Neutrophil (primary cell): ENCODE measurements around the gene COL18A1.

Experiments
- H3K27ac ChIP-seq: fragments of 200-600 bp; sonication (generic); 2 replicates; pipeline ENCODE4 v1.5.1; 2016; ENCODE audit warnings: mild to moderate bottlenecking, moderate library complexity
- H3K27me3 ChIP-seq: fragments of 200-600 bp; sonication (generic); 2 replicates; pipeline ENCODE4 v1.6.0; 2016; ENCODE audit warnings: mild to moderate bottlenecking
- H3K36me3 ChIP-seq: fragments of 200-600 bp; sonication (generic); 2 replicates; pipeline ENCODE4 v1.5.1; 2017
- H3K4me1 ChIP-seq, 2 experiments: fragments of 200-600 bp in 1 of 2; sonication (generic) in 1 of 2; 1 replicate in 1 of 2; 2 replicates in 1 of 2; pipeline versions ENCODE4 v1.5.1 to v1.6.1; 2013 to 2016; ENCODE audit warnings: low read depth in 1 of 2, low read length in 1 of 2, mild to moderate bottlenecking in 1 of 2, moderate library complexity in 1 of 2; ENCODE audit not compliant: control insufficient read depth in 1 of 2, insufficient read depth in 1 of 2
- H3K4me3 ChIP-seq, 2 experiments: fragments of 200-600 bp in 1 of 2; sonication (generic) in 1 of 2; 1 replicate in 1 of 2; 2 replicates in 1 of 2; pipeline ENCODE4 v1.5.1; 2013 to 2016; ENCODE audit warnings: low read depth in 1 of 2, low read length in 1 of 2, mild to moderate bottlenecking in 1 of 2, moderate library complexity in 1 of 2
- H3K9me3 ChIP-seq: fragments of 200-600 bp; sonication (generic); 2 replicates; pipeline ENCODE4 v1.5.1; 2016
- CTCF ChIP-seq: fragments of 200-600 bp; sonication (generic); IDR thresholded peaks from 2 replicates; pipeline ENCODE4 v1.5.1; 2016; ENCODE audit warnings: antibody characterized with exemption

COL18A1 gene

GRCh38 chr21:45358261-45358670 lies 46.7 kb upstream of the COL18A1 start:
- H3K27ac ChIP-seq: no peak overlapping the region
- H3K4me3 ChIP-seq: no peak overlapping the region
- H3K27me3 ChIP-seq: peaks cover 45% of the 10 kb centered on the region
- no peaks in the 10 kb centered on the region for H3K4me1 ChIP-seq
- no peak for TF ChIP-seq CTCF
- H3K9me3 ChIP-seq: no peaks in the 10 kb centered on the region
- H3K36me3 ChIP-seq: no peaks in the 10 kb centered on the region

- no peak for TF ChIP-seq CTCF
- peaks cover 44% of the 10 kb centered on the region for H3K27me3 ChIP-seq
- H3K4me1 ChIP-seq: no peaks in the 10 kb centered on the region
These were observed 46.2 kb upstream of the COL18A1 start for GRCh38 chr21:45358711-45359310.

GRCh38 chr21:45359451-45360217 lies 45.3 kb upstream of the COL18A1 start:
- no peak for TF ChIP-seq CTCF
- H3K36me3 ChIP-seq: no peaks in the 10 kb centered on the region
- H3K9me3 ChIP-seq: no peaks in the 10 kb centered on the region
- H3K27me3 ChIP-seq: peaks cover 43% of the 10 kb centered on the region
- no peaks in the 10 kb centered on the region for H3K4me1 ChIP-seq
- H3K4me3 ChIP-seq: no peak overlapping the region
- H3K27ac ChIP-seq: no peak overlapping the region

More at GRCh38 chr21:45358711-45359310, 46.2 kb upstream of the COL18A1 start:
- Histone ChIP-seq H3K36me3 (no peaks in the 10 kb centered on the region), H3K27ac (no peak overlapping the region), H3K9me3 (no peaks in the 10 kb centered on the region), H3K4me3 (no peak overlapping the region)

GRCh38 chr21:45361033-45361997 lies 43.6 kb upstream of the COL18A1 start:
- H3K4me1 ChIP-seq: no peaks in the 10 kb centered on the region
- H3K27me3 ChIP-seq: peaks cover 29% of the 10 kb centered on the region
- H3K9me3 ChIP-seq: no peaks in the 10 kb centered on the region
- H3K27ac ChIP-seq: no peak overlapping the region
- TF ChIP-seq CTCF: no peak
- H3K4me3 ChIP-seq: no peak overlapping the region
- no peaks in the 10 kb centered on the region for H3K36me3 ChIP-seq

- H3K9me3 ChIP-seq: no peaks in the 10 kb centered on the region
- no peaks in the 10 kb centered on the region for H3K4me1 ChIP-seq
- H3K27me3 ChIP-seq: peaks cover 20% of the 10 kb centered on the region
- no peak for TF ChIP-seq CTCF
- H3K4me3 ChIP-seq: no peak overlapping the region
- no peak overlapping the region for H3K27ac ChIP-seq
- H3K36me3 ChIP-seq: no peaks in the 10 kb centered on the region
These were observed 42.8 kb upstream of the COL18A1 start for GRCh38 chr21:45362077-45362747.
